H9 (cell line): Measurements from ENCODE around the gene HSPA4. TPM values are rescaled to one million over a fixed set of nuclear protein-coding genes. Genes with fewer than 3 reads are reported as not detected.

Experiments
- DNase-seq: peaks from one replicate; pipeline ENCODE4 v3.0.0-alpha.2; 2017
- H2AFZ ChIP-seq: one replicate; pipeline ENCODE4 v1.6.1; 2013; ENCODE audit warnings: mild to moderate bottlenecking, low read length, control low read depth, moderate library complexity
- H2AK5ac ChIP-seq: 2 replicates; pipeline ENCODE4 v1.6.1; 2013; ENCODE audit warnings: low read length, control low read depth, mixed read lengths; ENCODE audit not compliant: insufficient read length
- H2BK120ac ChIP-seq: one replicate; pipeline ENCODE4 v1.6.1; 2013; ENCODE audit warnings: low read depth, mild to moderate bottlenecking, low read length, control low read depth, inconsistent platforms; ENCODE audit not compliant: poor library complexity, severe bottlenecking
- H2BK12ac ChIP-seq: 2 replicates; pipeline ENCODE4 v1.6.1; 2013; ENCODE audit warnings: low read length, control low read depth, mixed read lengths, low read depth; ENCODE audit not compliant: insufficient read length
- H2BK15ac ChIP-seq: 2 replicates; pipeline ENCODE4 v1.6.1; 2013; ENCODE audit warnings: low read depth, low read length, control low read depth
- H2BK20ac ChIP-seq: one replicate; pipeline ENCODE4 v1.6.1; 2013; ENCODE audit warnings: low read depth, mild to moderate bottlenecking, low read length, control low read depth, inconsistent platforms; ENCODE audit not compliant: poor library complexity, severe bottlenecking
- H2BK5ac ChIP-seq: 2 replicates; pipeline ENCODE4 v1.6.1; 2013; ENCODE audit warnings: low read length, control low read depth, mixed read lengths; ENCODE audit not compliant: insufficient read length
- H3K14ac ChIP-seq: 2 replicates; pipeline ENCODE4 v1.6.1; 2013; ENCODE audit warnings: low read length, control low read depth; ENCODE audit not compliant: insufficient read depth
- H3K18ac ChIP-seq: 2 replicates; pipeline ENCODE4 v1.6.1; 2013; ENCODE audit warnings: low read depth, mild to moderate bottlenecking, mixed read lengths, low read length, control low read depth; ENCODE audit not compliant: insufficient read length
- H3K23ac ChIP-seq: 2 replicates; pipeline ENCODE4 v1.6.1; 2013; ENCODE audit warnings: low read length, control low read depth, mixed read lengths, low read depth; ENCODE audit not compliant: insufficient read length
- H3K23me2 ChIP-seq: 2 replicates; pipeline ENCODE4 v1.6.1; 2013; ENCODE audit warnings: low read depth, mild to moderate bottlenecking, mixed read lengths, low read length, control low read depth; ENCODE audit not compliant: insufficient read length, poor library complexity, severe bottlenecking
- H3K27ac ChIP-seq: 2 replicates; pipeline ENCODE4 v1.5.1; 2013; ENCODE audit warnings: low read length, control low read depth, mixed read lengths, low read depth; ENCODE audit not compliant: insufficient read length
- H3K27me3 ChIP-seq: 2 replicates; pipeline ENCODE4 v1.6.1; 2013; ENCODE audit warnings: low read length, control low read depth, inconsistent platforms; ENCODE audit not compliant: insufficient read depth
- H3K4ac ChIP-seq: 2 replicates; pipeline ENCODE4 v1.6.1; 2013; ENCODE audit warnings: low read depth, mild to moderate bottlenecking, control low read depth, inconsistent platforms, low read length, moderate library complexity
- H3K4me1 ChIP-seq: 2 replicates; pipeline ENCODE4 v1.6.1; 2013; ENCODE audit warnings: low read length, control low read depth, inconsistent platforms; ENCODE audit not compliant: insufficient read depth
- H3K4me2 ChIP-seq: 2 replicates; pipeline ENCODE4 v1.6.1; 2013; ENCODE audit warnings: low read length, control low read depth, mixed read lengths; ENCODE audit not compliant: insufficient read length, insufficient read depth
- H3K56ac ChIP-seq: 2 replicates; pipeline ENCODE4 v1.6.1; 2013; ENCODE audit warnings: low read depth, mild to moderate bottlenecking, mixed read lengths, low read length, control low read depth; ENCODE audit not compliant: insufficient read length
- H3K79me1 ChIP-seq: 2 replicates; pipeline ENCODE4 v1.6.1; 2013; ENCODE audit warnings: low read depth, mild to moderate bottlenecking, moderate library complexity, low read length, control low read depth, inconsistent platforms; ENCODE audit not compliant: insufficient read depth, poor library complexity, severe bottlenecking
- H3K79me2 ChIP-seq: 2 replicates; pipeline ENCODE4 v1.6.1; 2013; ENCODE audit warnings: low read length, control low read depth, inconsistent platforms; ENCODE audit not compliant: insufficient read depth
- H3K9ac ChIP-seq: 2 replicates; pipeline ENCODE4 v1.6.1; 2013; ENCODE audit warnings: low read length, control low read depth, mixed read lengths; ENCODE audit not compliant: insufficient read length; ENCODE audit errors: extremely low read depth
- H3K9me3 ChIP-seq: one replicate; pipeline ENCODE4 v1.6.1; 2013; ENCODE audit warnings: low read depth, low read length, inconsistent platforms; ENCODE audit not compliant: control insufficient read depth
- H3T11ph ChIP-seq: one replicate; pipeline ENCODE4 v1.6.1; 2013; ENCODE audit warnings: mild to moderate bottlenecking, low read length, control low read depth, inconsistent platforms
- H4K20me1 ChIP-seq: one replicate; pipeline ENCODE4 v1.6.1; 2013; ENCODE audit not compliant: control insufficient read depth, insufficient read length, insufficient read depth
- H4K5ac ChIP-seq: 2 replicates; pipeline ENCODE4 v1.6.1; 2013; ENCODE audit warnings: low read depth, mild to moderate bottlenecking, mixed read lengths, low read length, control low read depth; ENCODE audit not compliant: insufficient read length
- H4K8ac ChIP-seq: replicated peaks from 2 replicates; pipeline ENCODE4 v1.6.1; 2013; ENCODE audit warnings: low read length, control low read depth, mixed read lengths, low read depth; ENCODE audit not compliant: insufficient read length
- H4K91ac ChIP-seq: 2 replicates; pipeline ENCODE4 v1.6.1; 2013; ENCODE audit warnings: low read depth, mild to moderate bottlenecking, moderate library complexity, mixed read lengths, low read length, control low read depth; ENCODE audit not compliant: insufficient read length
- H3K27ac Mint-ChIP-seq, 3 experiments: 2 replicates in 2 of 3; 3 replicates in 1 of 3; pipeline ENCODE4 v1.8.0; 2020 to 2021; ENCODE audit warnings: mixed read lengths in 3 of 3, mild to moderate bottlenecking in 1 of 3, moderate library complexity in 1 of 3
- H3K27me3 Mint-ChIP-seq: 2 replicates; pipeline ENCODE4 v1.8.0; 2021; ENCODE audit warnings: low read depth, mild to moderate bottlenecking, moderate library complexity, mixed read lengths
- H3K36me3 Mint-ChIP-seq, 3 experiments: 2 replicates in 2 of 3; 3 replicates in 1 of 3; pipeline ENCODE4 v1.8.0; 2020 to 2021; ENCODE audit warnings: low read depth in 3 of 3, mixed read lengths in 3 of 3; ENCODE audit not compliant: insufficient read depth in 1 of 3
- H3K4me1 Mint-ChIP-seq, 2 experiments: 2 replicates each; pipeline ENCODE4 v1.8.0; 2020; ENCODE audit warnings: mixed read lengths in 2 of 2
- H3K4me3 Mint-ChIP-seq, 2 experiments: 2 replicates in 1 of 2; 3 replicates in 1 of 2; pipeline ENCODE4 v1.8.0; 2020 to 2021; ENCODE audit warnings: mild to moderate bottlenecking in 2 of 2, mixed read lengths in 2 of 2, moderate library complexity in 1 of 2
- H3K9me3 Mint-ChIP-seq, 2 experiments: 2 replicates in 1 of 2; 3 replicates in 1 of 2; pipeline ENCODE4 v1.8.0; 2020; ENCODE audit warnings: mild to moderate bottlenecking in 2 of 2, mixed read lengths in 2 of 2, moderate library complexity in 1 of 2
- CTCF ChIP-seq: fragments of 200-600 bp; sonication (generic); conservative IDR thresholded peaks from 3 replicates; pipeline ENCODE4 v1.8.0; 2021; ENCODE audit warnings: antibody characterized with exemption, mild to moderate bottlenecking
- WGBS: extraction: QIAGEN DNeasy Blood & Tissue Kit; methylation state at CpG from one replicate; pipeline ENCODE4 v1.1.7; 2013; ENCODE audit warnings: missing lambda C conversion rate, low lambda C conversion rate, mixed read lengths; ENCODE audit not compliant: insufficient read length; ENCODE audit errors: extremely low coverage; 5-methylcytosine and 5-hydroxymethylcytosine counted together
- long read RNA-seq: library from polyadenylated mRNA; unstranded; transcript quantifications from one replicate; pipeline ENCODE4 v2.0.0, GENCODE V29; 2020
- total RNA-seq: library from RNA; stranded (reverse); gene quantifications from 2 replicates; pipeline ENCODE4 v1.2.1, GENCODE V29; 2021

The HSPA4 gene
- total RNA-seq, result 293 and 300 TPM in 2 replicates
- long read RNA-seq, full-length matches to known transcripts, result 1,843 of 2,177 reads
- long read RNA-seq, partial matches to known transcripts, result 173 of 2,177 reads
- long read RNA-seq, other reads (novel, unspliced or antisense), result 161 of 2,177 reads

GRCh38 chr5:133051542-133052316 is at the start of gene HSPA4:
TSS of gene HSPA4 (plus strand) at chr5:133052013. CDS start at chr5:133052251, 238 bp downstream.
- no peaks in the 10 kb centered on the region for H3K9me3 ChIP-seq
- no peak for TF ChIP-seq CTCF
- H3K4me1 ChIP-seq, result peaks cover 2% of the 10 kb centered on the region; the same call in 1 of the 2 replicates
- peak within 1 kb of the TSS; percentile 99 for H3K18ac ChIP-seq
- H3K23me2 ChIP-seq, result peaks cover 10% of the 10 kb centered on the region
- DNase-seq, result peak; percentile 98
- WGBS, result no CpG with 5 or more reads among the region's 68 CpGs
- H3K56ac ChIP-seq, result peak within 1 kb of the TSS; percentile 53
- H4K8ac ChIP-seq, result peak within 1 kb of the TSS; percentile 3
- H3K9me3 Mint-ChIP-seq, result no peaks in the 10 kb centered on the region; a peak in 1 of 5 replicates
- H3K79me1 ChIP-seq, result no peaks in the 10 kb centered on the region
- H3T11ph ChIP-seq, result peak within 1 kb of the TSS; percentile 0
- no peaks in the 10 kb centered on the region for H4K20me1 ChIP-seq
- H3K36me3 Mint-ChIP-seq, result peaks cover 4 to 20% (median 12%) of the 10 kb centered on the region in 3 experiments; a peak in 6 of 7 replicates
- H3K27ac Mint-ChIP-seq, result peak within 1 kb of the TSS; percentile 100
- H3K23ac ChIP-seq, result no peak within 1 kb of the TSS
- peak within 1 kb of the TSS; percentile 96 for H3K27ac ChIP-seq
- H2AFZ ChIP-seq, result no peak within 1 kb of the TSS
- H4K91ac ChIP-seq, result peak within 1 kb of the TSS; percentile 45
- peak within 1 kb of the TSS; percentile 3 for H2BK120ac ChIP-seq
- peak within 1 kb of the TSS; percentile 92 to 93 for H3K4me3 Mint-ChIP-seq
- H2BK5ac ChIP-seq, result peak within 1 kb of the TSS; percentile 76
- H3K27me3 Mint-ChIP-seq, result no peaks in the 10 kb centered on the region
- H2BK15ac ChIP-seq, result no peak within 1 kb of the TSS
- H3K4me2 ChIP-seq, result peak within 1 kb of the TSS; percentile 90
- H3K27me3 ChIP-seq, result no peaks in the 10 kb centered on the region
- no peak within 1 kb of the TSS for H2AK5ac ChIP-seq
- H3K4me1 Mint-ChIP-seq, result peaks cover 33 to 41% of the 10 kb centered on the region in 2 experiments
- peak within 1 kb of the TSS; percentile 97 for H3K14ac ChIP-seq
- H2BK20ac ChIP-seq, result no peak within 1 kb of the TSS
- H2BK12ac ChIP-seq, result peak within 1 kb of the TSS; percentile 31
- H3K4ac ChIP-seq, result peak within 1 kb of the TSS; percentile 26; the same call in 1 of the 2 replicates
- H3K9ac ChIP-seq, result peak within 1 kb of the TSS; percentile 99
- H4K5ac ChIP-seq, result peak within 1 kb of the TSS; percentile 79
- H3K79me2 ChIP-seq, result peaks cover 42% of the 10 kb centered on the region
